ENCODE data around the gene TSPYL2. TPM values are rescaled to one million over a fixed set of nuclear protein-coding genes. Genes with fewer than 3 reads are reported as not detected.

Gene TSPYL2
- total and polyA plus RNA-seq, 2 of the 4 experiments (the other 2 are of a cell fraction): 19.2 to 49.7 TPM

DNA sequence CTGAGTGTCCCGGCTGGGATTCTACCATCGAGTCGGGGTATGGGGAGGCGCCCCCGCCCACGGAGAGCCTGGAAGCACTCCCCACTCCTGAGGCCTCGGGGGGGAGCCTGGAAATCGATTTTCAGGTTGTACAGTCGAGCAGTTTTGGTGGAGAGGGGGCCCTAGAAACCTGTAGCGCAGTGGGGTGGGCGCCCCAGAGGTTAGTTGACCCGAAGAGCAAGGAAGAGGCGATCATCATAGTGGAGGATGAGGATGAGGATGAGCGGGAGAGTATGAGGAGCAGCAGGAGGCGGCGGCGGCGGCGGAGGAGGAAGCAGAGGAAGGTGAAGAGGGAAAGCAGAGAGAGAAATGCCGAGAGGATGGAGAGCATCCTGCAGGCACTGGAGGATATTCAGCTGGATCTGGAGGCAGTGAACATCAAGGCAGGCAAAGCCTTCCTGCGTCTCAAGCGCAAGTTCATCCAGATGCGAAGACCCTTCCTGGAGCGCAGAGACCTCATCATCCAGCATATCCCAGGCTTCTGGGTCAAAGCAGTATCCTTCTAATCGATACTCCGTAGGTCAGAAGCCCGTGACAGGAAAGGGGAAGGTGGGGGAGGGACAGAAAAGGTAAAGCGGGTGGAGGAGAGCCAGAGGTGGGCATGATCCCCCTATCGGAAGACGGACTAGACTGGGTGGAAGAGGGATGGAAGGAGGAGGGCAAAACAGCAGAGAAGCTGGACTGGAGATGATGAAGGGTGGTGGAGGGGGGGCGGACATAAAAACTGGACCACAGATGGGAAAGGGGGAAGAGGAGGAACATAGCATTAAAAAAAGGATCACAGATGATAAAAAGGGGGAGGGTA lies 828 bp downstream of the TSPYL2 start:
- no peak overlapping the region for H2BK20ac ChIP-seq (ENCODE audit: low read depth, low read length)
- no peak overlapping the region for H3K4ac ChIP-seq (ENCODE audit: low read depth, low read length)
- H3K14ac ChIP-seq (replicated peaks; ENCODE audit: low read depth, low read length): peak overlapping the region; percentile 60; the same call in 1 of the 2 replicates
- ChIA-PET CTCF (no interaction called here), POLR2A (ENCODE audit: unreplicated experiment) (no interaction called here)
- no peak overlapping the region for H2BK5ac ChIP-seq (ENCODE audit: low read depth, low read length, poor library complexity, severe bottlenecking)
- peak overlapping the region; percentile 80 for H3K4me2 ChIP-seq (ENCODE audit: low read depth, low read length)
- dilution Hi-C loops (cut with HindIII; ENCODE audit: low sequenced_read_pairs, unreplicated experiment) (no loop called here), intact Hi-C loops (cut with micrococcal nuclease) (no loop called here), in situ Hi-C loops (cut with MboI; ENCODE audit: low sequenced_read_pairs) (no loop called here)
- peak overlapping the region; percentile 76 for H3K4me3 ChIP-seq (ENCODE audit: insufficient read depth, low read depth, low read length)
- peak overlapping the region; percentile 49 for H3K27ac ChIP-seq (ENCODE audit: insufficient read depth, low read length)
- peak overlapping the region; percentile 61 for H3K9ac ChIP-seq (ENCODE audit: low read depth, low read length)
- no peak overlapping the region for H4K5ac ChIP-seq (ENCODE audit: low read depth, low read length)
- 30% methylated on average over 16 of the region's 31 CpGs; no CpG with 5 or more reads in 1 of the 2 experiments for WGBS, 2 experiments (ENCODE audit: extremely low coverage in 2 of 2, insufficient read length in 1 of 2)
- TF ChIP-seq, protein P1, sequence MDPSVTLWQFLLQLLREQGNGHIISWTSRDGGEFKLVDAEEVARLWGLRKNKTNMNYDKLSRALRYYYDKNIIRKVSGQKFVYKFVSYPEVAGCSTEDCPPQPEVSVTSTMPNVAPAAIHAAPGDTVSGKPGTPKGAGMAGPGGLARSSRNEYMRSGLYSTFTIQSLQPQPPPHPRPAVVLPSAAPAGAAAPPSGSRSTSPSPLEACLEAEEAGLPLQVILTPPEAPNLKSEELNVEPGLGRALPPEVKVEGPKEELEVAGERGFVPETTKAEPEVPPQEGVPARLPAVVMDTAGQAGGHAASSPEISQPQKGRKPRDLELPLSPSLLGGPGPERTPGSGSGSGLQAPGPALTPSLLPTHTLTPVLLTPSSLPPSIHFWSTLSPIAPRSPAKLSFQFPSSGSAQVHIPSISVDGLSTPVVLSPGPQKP (IDR thresholded peaks at IDR 0.05; ENCODE audit: borderline replicate concordance, low read depth, low read length): no peak
- TF ChIP-seq FOS (IDR thresholded peaks at IDR 0.05; ENCODE audit: low read depth, low read length) (no peak), CHD1 (IDR thresholded peaks at IDR 0.05; ENCODE audit: low read depth, low read length) (no peak), MXI1 (IDR thresholded peaks at IDR 0.05; ENCODE audit: borderline replicate concordance, low read depth, low read length) (no peak), POLR2A (IDR thresholded peaks at IDR 0.05; ENCODE audit: low read depth, low read length) (no peak)
- H2AK9ac ChIP-seq (replicated peaks; ENCODE audit: low read depth, low read length, poor library complexity): peak overlapping the region; percentile 52
- no peak overlapping the region for H4K91ac ChIP-seq (ENCODE audit: insufficient read depth, low read depth, low read length)
- H2BK15ac ChIP-seq (ENCODE audit: low read depth, low read length): no peak overlapping the region
- peaks cover 30% of the 10 kb centered on the region for H3K36me3 ChIP-seq (ENCODE audit: control insufficient read depth, insufficient read depth, low read length)
- no peak for ATAC-seq (ENCODE audit: low read depth)
- H2AK5ac ChIP-seq (ENCODE audit: low read depth, low read length): peak overlapping the region; percentile 70; the same call in 1 of the 2 replicates
- no peak for DNase-seq
- H3K23ac ChIP-seq (ENCODE audit: low read depth, low read length): peak overlapping the region; percentile 56; the same call in 1 of the 2 replicates
- H4K8ac ChIP-seq (ENCODE audit: low read depth in 2 of 2, low read length in 2 of 2): no peak overlapping the region
- no peak overlapping the region for H3K18ac ChIP-seq (ENCODE audit: low read depth, low read length)
- H3K4me1 ChIP-seq (ENCODE audit: control insufficient read depth, insufficient read depth, low read length): peaks cover 3% of the 10 kb centered on the region; the same call in 1 of the 2 replicates
- no peak overlapping the region for H3K56ac ChIP-seq (ENCODE audit: extremely low read depth, insufficient read depth, low read length)
- no TSS peak for BruUV-seq (replicated peaks)
- H2AFZ ChIP-seq (replicated peaks; ENCODE audit: low read length, poor library complexity): peak overlapping the region; percentile 84
- peaks cover 5% of the 10 kb centered on the region for H3K9me1 ChIP-seq (ENCODE audit: insufficient read depth, low read length)
- H4K20me1 ChIP-seq (ENCODE audit: insufficient read depth, low read length): peaks cover 35% of the 10 kb centered on the region
- H3K79me1 ChIP-seq (ENCODE audit: low read depth in 1 of 2, low read length in 2 of 2): peaks cover 8 to 39% of the 10 kb centered on the region in 2 experiments; a peak in 2 of 4 replicates
- no peaks in the 10 kb centered on the region for H3K9me3 ChIP-seq (ENCODE audit: control insufficient read depth, insufficient read depth, low read length)
- H3K27me3 ChIP-seq (ENCODE audit: control insufficient read depth, insufficient read depth, low read length): no peaks in the 10 kb centered on the region; the same call in 1 of the 2 replicates
- H2BK120ac ChIP-seq (ENCODE audit: low read depth, low read length): no peak overlapping the region
